Stimulated activated CD8-positive, alpha-beta memory T cell treated with anti-CD3 and anti-CD28 coated beads, Interleukin-7, amount 100 ng/mL, for 24 hours (primary cell): ENCODE results near the gene PPP1R37.
"Not testable (repeated sequence)": the region's sequence is repeated elsewhere in the genome, so short reads cannot be mapped to it uniquely, and the experiment has no call there.

Experiments
- DNase-seq: peaks from one replicate; pipeline ENCODE4 v3.0.0-alpha.2; 2020; ENCODE audit warnings: low read depth

The PPP1R37 gene

GRCh38 chr19:45115809-45116615 is 23.0 kb downstream of the PPP1R37 start:
- no peak for DNase-seq

DNA sequence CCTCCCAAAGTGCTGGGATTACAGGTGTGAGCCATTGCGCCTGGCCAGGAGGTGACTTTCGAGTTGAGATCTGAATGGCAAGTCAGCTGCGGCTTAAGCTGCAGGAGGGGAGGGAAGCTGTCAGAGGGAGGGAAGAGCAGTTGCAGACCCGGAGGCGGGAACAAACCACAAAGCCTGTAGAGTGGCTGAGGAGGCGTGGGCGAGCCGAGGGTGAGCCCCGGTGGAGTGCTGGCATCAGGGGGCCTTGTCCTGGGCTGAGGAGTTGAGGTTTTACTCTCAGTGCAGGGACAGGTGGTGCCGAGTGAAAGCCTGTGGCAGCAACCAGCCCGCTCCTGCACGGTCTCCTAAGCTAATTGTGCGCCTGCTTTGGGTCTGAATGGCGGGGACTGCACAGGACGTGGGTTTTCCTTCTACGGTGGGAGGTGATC is 24.2 kb downstream of the PPP1R37 start:
- peak; percentile 38 for DNase-seq

DNA sequence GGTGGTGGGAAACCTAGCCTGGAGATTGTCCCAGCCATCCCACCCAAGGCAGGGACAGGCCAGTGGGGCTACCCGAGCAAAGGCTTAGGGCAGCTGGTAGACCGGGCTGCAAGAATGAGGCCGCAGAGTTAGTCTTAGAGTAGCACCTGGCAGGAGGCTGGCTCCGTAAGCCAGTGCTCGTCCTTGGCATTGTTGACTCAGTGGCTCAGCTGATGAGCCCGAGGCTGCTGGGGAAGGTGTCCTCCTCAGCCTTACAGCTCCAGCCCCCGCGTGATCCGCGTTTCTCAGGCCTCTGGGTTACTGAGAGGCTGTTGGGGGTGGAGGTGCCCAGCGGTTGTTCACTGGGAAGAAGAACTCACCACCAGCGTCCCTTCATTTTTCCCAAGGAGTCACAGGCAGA is 24.7 kb downstream of the PPP1R37 start:
- DNase-seq, result no peak

- no peak for DNase-seq
Observed at GRCh38 chr19:45118106-45118505, 25.1 kb downstream of the PPP1R37 start.

- DNase-seq, result not testable (repeated sequence)
Observed at GRCh38 chr19:45118591-45119355, 25.8 kb downstream of the PPP1R37 start.

DNA sequence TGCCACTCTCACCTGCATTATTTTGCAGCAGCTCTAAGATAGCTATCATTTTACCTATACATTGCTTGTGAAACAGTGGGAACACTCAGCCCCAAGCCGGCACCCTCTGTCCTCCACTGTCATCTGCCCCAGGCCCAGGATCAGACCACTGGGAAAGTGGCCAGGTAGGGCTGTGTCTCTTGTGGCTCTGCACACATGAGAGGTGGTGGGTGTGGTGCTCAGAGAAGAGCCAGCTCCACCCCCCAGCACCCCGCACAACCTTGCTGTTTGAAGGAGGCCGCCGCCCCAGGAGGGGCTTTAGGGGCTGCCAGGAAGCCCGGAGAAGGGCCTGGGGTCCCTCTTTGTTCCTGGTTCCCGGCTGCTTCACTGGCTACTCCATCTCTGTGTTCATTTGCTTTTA is 26.6 kb downstream of the PPP1R37 start:
- no peak for DNase-seq

DNA sequence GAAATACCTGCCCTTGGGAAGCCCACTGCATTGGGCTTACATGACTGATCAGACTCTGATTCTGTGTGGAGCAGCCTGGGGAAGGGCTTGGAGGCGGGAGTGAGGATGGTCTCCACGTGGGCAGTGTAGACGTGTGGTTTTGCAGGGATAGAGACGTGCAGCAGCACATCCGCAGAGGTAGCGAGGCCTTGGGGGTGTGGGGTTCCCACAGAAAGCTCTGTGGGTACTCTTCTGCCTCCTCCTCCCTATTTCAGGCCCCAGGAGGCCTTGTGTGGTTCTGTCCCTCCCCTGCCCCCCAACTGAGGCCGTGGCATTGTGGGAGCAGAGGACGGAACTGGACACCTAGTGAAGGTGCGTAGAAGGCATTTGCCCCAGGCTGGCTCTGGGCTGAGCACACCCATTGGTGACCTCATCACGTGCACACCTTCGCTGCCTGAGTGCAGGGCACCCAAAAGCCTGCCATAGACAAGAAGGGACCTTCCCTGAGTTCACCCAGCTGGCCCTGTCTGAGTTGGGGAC is 28.9 kb downstream of the PPP1R37 start:
- no peak for DNase-seq

DNA sequence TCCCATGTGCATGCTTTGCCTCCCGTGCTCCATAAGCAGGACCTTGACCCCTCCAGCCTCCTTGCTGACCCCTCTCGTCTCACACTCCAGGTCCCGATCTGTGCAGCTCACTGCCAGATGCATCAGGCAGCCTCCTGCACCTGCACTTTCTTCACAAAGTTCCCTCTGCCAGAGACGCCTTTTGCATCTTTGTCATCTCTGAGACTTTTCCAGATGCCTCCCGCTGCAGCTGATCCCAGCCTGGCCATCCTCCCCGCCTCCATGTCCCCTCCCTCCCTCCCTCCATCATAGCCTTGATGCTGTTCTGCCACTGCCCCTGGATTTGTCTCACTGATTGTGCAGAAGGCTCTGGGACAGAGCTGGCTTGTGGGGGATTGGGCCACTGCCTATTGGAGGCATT is 29.9 kb downstream of the PPP1R37 start:
- DNase-seq, result no peak

GRCh38 chr19:45123440-45123850 is 30.5 kb downstream of the PPP1R37 start:
- no peak for DNase-seq

GRCh38 chr19:45124021-45124420 is 31.0 kb downstream of the PPP1R37 start:
- no peak for DNase-seq

- DNase-seq, result no peak
Observed at GRCh38 chr19:45125360-45125759, 32.4 kb downstream of the PPP1R37 start.

DNA sequence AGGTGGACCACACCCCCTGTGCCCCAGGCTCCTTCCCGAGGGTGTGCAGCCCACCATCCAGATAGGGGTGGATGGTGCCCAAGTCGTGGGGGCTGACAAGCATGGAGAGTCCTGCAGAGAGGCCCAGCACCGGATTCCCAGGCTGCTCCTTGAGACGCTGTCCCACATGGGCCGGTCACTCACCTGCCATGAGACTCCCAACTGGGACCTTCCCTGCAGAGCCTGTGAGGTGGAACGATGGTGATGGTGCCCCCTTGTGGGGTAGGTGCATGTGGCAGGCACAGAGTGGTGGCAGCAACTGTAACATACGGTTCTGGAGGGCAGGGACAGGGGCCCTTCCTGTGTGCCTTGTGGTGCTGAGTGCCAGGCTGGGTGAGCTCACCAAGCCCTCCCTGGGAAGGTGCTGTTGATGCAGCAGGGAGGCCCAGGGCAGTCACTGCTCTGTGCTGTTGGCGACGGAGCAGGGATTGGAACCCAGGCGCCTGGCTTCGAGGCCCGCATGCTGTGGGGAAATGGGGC is 33.1 kb downstream of the PPP1R37 start:
- peak; percentile 61 for DNase-seq

GRCh38 chr19:45126654-45127053 is 33.7 kb downstream of the PPP1R37 start:
- no peak for DNase-seq

- DNase-seq, result no peak
Observed at GRCh38 chr19:45128146-45128545, 35.2 kb downstream of the PPP1R37 start.

DNA sequence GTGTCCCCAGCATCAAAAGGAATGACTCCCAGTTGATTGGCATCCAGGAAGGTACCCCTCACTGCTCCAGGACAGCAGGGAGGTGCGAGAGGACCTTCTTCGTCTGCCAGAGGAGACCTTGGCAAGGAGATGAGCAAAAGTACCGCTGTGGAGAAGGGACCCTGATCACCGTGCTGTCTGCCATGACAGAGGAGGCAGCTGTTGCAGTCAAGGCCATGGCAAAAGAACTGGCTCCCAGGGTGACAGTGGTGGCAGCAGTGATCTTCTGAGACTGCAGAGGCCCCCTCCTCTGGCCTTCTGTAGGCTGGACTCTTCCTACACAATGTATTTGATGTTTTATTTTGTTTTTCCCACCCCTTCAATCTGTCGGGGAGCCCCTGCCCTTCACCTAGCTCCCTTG is 35.8 kb downstream of the PPP1R37 start:
- no peak for DNase-seq

DNA sequence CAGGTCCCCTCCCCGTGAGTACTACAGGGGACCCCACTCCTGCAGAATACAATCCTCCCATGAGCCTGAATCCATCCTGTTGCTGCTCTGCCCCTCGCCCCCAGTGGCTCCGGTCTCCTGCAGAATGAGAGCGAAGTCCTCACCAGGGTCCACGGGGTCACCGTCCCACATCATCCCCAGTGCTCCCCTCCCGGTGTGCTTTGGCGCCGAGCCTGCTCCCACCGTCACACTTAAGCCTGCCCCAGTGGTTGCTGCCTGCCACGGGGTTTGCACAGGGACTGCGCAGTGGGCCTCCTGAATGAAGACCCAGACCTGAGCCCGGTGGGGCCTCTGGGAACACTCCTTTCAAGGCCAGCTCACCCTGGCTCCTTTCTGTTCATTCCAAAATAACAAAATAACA is 37.3 kb downstream of the PPP1R37 start:
- no peak for DNase-seq

- DNase-seq, result no peak
Observed at GRCh38 chr19:45130888-45131615, 38.1 kb downstream of the PPP1R37 start.

- DNase-seq, result no peak
Observed at GRCh38 chr19:45133661-45134060, 40.7 kb downstream of the PPP1R37 start.

DNA sequence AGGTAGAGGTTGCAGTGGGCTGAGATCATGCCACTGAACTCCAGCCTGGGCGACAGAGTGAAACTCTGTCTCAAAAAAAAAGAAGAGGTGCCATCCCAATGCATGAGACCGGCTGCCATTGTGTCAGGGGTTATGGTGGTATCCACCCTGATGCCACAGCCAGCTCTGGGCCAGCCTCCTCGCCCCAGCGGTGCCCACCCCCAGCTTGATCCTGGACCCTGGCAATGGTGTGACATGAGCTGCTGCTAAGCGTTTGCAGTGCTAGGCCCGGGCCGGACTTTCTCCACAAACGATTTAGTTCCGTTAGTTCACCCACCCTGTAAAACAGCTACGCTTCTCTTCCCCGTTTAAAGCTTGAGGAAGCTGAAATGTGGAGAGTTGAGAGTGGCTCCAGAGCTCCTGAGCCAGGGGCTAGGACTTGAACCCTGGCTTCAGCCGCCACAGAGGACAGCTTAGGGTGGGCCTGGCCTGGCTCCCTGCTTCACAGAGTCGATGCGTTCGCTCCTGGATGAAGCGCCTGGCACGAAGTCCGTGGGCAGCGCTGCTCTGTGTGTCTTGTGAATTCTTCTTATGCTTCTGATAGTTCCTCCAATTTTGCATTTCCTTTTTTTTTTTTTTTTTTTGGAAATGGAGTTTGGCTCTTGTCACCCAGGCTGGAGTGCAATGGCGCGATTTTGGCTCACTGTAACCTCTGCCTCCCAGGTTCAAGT is 42.4 kb downstream of the PPP1R37 start:
- no peak for DNase-seq

- DNase-seq, result no peak
Observed at GRCh38 chr19:45136507-45137178, 43.7 kb downstream of the PPP1R37 start.

DNA sequence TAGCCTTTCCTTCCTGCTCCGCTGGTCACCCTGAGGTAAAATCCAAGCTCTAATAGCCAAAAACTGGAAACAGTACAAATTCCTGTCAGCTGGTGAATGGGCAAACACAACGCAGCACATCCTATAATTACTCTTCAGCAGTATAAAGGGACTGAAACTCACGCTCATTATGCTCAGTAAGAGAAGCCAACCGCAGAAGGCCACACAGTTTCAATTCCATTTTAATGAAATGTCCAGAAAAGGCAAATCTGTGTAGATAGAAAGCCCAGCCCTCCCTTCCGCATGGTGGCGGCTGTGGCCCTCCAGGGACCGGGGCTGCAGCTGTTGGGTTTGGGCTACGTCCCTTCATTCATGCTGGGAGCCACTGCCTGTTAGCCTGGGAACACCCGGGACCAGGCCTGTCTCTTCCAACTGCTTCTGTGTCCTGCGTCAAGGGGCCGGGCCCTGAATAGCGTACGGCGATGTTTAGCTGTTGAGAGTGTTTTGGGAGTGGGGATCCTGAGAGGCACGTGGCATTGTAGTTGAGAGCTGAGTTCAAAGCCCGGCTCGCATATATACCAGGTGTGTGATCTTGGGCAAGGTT is 44.3 kb downstream of the PPP1R37 start:
- no peak for DNase-seq
